GM21619 (cell line): ENCODE data around the gene NOXO1.

Experiments used
- ATAC-seq: cut with Tn5 transposase; IDR thresholded peaks from one replicate; pipeline ENCODE4 v1.9.1; 2021; ENCODE audit not compliant: unreplicated experiment

Gene NOXO1, protein sequence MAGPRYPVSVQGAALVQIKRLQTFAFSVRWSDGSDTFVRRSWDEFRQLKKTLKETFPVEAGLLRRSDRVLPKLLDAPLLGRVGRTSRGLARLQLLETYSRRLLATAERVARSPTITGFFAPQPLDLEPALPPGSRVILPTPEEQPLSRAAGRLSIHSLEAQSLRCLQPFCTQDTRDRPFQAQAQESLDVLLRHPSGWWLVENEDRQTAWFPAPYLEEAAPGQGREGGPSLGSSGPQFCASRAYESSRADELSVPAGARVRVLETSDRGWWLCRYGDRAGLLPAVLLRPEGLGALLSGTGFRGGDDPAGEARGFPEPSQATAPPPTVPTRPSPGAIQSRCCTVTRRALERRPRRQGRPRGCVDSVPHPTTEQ

DNA sequence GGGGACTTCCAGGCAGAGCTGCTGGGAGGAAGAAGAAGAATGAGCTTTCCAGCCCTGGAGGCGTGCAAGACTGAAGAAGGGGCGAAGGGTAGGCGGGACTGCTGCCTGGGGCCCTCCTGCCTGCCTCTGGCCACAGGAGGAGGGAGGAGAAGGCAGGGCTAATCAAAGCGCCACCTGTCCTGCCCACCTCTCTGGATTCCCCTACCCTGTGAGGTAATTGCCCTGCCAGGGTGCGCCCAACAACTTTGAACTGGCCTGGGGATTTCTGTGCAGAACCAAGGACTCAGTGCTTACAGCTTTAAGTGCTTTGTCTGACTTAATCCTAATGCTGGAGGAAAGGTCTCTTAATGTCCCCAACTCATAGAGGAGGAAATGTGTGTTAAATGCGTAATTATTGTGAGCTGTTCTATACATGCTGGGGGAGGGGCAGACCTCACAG is at the start of gene NOXO1:
Gene NOXO1, minus strand, starts transcription at position 72 of the 439 bp plus-strand sequence. CDS start 290 bp downstream, outside the sequence.
- no peak for ATAC-seq

DNA sequence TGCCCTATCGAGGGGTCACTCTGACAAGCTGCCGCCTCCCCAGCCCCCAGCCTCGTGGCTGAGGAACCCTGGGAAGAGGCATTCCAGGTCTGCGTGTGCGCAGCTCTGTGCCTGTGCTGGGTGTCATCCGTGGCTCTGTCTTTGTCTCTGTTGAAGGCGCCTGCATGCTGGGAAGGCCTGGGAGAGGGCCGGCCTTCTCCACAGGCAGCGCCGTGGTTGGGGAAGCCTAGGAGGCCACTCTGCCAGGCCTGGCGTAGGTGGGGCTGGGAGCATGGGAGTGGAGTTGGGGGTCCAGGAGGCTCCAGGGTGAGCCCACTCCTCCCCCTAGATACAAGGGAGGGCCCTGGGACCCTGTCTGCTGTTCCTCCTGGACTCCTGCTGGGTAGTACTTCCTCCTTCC is 48.8 kb upstream of the NOXO1 start:
- ATAC-seq = no peak

DNA sequence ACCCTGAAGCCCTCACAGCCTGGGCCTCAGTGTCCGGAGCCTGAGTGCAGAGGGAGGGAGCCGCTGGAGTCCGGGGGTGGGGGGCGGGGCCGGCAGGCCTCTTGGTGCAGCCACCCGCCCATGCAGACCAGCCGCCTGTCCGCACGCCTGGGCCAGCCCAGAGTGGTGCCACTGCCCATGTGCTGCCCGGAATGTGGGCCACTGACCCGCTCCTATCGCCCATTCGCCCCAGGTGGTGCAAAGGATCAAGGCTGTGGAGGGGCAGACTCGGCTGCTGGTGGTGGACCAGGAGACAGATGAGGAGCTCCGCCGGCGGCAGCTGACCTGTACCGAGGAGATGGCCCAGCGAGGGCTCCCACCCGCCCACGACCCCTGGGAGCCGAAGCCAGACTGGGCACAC is 48.1 kb upstream of the NOXO1 start:
- no peak for ATAC-seq

DNA sequence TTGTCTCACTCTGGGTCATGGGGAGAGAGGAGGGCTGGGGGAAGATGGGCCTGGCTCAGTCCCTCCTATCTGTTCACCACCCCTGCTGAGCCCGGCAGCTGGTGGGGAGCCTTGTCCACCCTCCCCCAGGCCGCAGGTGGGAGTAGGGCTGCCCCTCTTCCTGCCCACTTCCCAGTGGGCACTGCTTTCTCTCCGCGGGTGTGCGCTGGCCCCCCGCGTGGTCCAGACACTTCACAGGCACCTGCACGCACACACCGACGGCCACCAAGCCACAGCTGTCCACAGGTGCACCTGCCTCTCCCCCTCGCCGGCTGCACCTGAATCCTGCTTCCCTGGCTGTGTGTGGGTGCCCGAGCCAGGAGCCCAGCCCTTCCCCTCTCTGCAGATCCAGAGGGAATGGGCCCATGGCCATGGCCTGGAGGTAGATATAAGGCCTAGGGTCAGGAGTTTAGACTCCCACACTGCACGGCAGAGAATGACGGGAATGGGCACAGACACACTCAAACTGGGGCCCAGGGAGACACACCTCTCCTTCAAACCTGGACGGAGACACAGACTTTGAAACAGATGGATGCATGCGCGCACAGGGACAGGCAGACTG is 47.5 kb upstream of the NOXO1 start:
- no peak for ATAC-seq

DNA sequence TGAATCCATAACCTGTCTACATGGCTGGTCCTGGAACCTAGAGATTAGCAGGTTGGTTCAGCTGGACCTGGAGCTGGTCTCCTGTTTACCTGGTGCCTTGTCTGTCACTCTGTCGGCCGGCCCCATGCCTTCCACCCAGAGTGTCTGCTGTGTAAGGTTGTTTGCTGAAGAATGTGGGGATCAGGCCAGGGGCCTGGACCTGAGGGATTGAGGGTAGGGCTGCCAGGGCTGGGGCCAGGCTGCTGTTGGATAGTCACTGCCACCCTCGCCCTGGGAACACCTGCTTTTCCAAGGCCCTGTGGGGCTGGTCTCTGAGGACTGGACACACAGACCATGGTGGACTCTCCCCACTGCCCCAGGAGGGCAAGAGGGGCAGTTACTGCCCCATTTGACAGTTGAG is 46.9 kb upstream of the NOXO1 start:
- no peak for ATAC-seq

DNA sequence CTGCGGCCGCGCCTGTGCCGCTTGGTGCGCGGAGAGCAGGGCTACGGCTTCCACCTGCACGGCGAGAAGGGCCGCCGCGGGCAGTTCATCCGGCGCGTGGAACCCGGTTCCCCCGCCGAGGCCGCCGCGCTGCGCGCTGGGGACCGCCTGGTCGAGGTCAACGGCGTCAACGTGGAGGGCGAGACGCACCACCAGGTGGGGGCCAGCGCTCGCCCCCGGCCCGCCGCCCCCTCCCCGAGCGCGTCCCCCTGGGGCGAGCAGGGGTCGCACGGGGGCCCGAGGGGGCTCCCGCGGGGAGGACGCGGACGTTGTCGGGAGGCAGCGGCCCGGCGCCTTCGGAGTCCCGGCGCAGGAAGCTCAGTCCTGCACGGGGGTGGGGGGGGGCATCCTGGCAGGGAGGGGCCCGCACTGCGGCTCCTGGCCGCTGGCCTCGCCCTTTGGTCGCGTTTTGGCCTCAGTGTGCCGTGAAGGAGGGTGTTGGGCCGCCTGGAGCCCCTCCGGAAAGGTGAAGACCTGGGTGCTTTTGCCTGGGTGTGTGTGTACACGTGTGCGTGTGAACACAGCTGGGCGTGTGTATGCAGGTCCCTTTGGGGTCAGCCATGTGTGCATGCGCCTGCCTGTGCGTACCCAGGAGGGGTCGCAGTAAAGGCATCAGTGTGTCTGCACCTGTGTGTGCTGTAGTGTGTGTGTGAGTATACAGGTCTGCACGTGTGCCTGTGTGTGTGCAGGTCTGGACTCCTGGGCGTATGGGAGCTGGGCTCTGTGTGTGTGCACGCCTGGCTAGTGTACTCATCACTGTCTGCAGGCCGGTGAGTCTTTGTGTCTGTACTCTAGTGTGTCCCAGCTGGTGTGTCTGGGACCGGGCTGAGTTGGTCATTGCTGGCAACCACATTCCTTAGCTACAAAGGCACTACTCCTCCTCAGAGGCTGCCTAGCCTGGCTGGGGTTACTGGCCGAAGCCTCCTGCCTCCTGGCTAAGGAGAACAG is 46.0 kb upstream of the NOXO1 start:
- no peak for ATAC-seq

DNA sequence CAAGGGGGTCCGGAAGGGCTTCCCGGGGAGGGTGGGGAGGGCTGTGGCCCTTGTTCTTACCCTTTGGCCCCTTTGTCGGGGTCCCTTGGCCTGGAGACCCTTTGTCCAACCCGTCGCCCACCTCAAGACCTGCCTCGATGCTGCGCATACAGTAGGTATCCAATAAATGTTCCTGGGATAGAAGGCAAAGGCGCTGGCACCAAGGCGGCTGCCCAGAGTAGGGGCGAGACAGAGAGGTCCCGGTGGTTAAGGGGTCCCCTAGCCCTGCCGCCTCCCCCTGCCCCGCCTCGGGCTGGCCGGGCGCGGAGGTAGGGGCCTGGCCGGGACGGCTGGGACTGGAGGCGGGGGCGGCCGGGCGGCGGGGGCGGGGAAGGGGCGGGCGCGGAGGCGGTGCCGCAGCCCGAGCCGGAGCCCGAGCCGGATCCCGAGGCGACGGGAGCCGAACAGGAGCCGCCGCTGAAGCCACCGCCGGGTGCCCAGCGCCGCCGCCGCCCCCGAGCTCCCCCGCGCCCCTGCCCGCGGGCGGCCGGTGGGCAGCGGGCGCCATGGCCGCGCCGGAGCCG is 45.3 kb upstream of the NOXO1 start, which contains the start of gene NHERF2:
Gene NHERF2, plus strand, starts transcription at position 442 of the 563 bp plus-strand sequence. Its CDS starts 104 bp downstream, at position 546.
- no peak for ATAC-seq

DNA sequence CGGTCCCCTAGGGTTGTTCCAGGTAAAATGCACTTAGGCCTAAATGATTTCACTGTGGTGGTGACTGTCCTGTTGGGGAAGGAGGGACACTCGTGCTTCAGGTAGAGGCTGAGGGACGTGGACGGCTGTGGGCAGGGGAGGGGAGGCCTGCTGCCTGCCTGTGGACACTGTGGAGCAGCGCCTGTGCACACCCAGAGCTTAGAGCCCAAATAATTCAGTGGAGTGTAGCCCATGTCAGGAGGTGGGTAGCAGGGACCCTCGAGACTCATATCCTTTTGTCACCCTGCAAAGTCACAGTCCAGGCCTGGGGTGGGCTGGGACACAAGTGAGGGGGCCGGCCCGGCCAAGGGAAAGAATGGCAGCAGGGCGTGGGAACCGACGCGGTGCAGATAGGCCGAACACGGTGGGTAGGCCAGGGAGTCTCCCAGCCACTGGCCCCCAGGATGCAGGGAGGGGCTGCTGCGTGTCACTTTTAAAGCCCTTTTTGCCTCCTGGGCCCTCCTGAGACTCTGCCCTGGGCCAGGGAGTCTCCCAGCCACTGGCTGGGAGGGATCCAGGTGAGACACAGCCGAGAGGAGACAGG is 44.7 kb upstream of the NOXO1 start:
- no peak for ATAC-seq

DNA sequence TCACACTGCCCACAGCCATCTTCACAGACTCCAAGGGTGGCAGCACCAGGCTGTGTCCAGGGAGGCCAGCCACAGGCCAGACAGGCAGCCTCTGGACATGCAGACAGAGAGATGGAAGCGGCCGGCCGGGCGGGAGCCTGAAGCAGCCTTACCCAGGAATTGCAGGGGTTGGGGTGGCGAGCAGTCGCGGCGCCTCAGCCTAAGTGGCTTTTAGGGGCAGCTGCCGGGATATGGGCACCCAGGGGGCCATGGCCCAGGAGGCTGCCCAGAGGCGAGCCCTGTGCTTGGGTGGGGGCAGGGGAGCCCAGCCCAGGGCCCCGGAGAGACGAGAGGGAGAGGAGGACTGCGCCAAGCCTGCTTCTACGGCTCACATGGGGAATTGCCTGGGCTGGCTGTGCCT is 44.0 kb upstream of the NOXO1 start:
- no peak for ATAC-seq

DNA sequence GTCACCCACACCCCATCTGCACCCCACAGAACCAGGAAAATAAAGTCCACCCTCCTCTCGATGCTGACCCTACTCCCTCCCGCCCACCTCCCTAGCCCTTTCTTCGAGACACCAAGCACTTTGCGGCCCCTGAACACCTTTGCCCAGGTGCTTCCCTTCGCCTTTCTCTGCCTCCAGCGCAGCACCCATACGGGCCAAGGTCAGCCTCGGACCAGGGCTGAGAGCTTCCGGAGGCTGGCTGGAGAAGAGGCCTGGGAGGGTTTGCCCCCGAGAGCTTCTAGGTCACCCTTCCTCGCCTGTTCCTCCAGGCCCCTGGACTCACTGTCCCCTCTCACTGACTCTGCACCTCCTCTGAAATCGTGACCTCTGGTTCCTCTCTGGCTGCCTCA is 42.8 kb upstream of the NOXO1 start:
- ATAC-seq = no peak

DNA sequence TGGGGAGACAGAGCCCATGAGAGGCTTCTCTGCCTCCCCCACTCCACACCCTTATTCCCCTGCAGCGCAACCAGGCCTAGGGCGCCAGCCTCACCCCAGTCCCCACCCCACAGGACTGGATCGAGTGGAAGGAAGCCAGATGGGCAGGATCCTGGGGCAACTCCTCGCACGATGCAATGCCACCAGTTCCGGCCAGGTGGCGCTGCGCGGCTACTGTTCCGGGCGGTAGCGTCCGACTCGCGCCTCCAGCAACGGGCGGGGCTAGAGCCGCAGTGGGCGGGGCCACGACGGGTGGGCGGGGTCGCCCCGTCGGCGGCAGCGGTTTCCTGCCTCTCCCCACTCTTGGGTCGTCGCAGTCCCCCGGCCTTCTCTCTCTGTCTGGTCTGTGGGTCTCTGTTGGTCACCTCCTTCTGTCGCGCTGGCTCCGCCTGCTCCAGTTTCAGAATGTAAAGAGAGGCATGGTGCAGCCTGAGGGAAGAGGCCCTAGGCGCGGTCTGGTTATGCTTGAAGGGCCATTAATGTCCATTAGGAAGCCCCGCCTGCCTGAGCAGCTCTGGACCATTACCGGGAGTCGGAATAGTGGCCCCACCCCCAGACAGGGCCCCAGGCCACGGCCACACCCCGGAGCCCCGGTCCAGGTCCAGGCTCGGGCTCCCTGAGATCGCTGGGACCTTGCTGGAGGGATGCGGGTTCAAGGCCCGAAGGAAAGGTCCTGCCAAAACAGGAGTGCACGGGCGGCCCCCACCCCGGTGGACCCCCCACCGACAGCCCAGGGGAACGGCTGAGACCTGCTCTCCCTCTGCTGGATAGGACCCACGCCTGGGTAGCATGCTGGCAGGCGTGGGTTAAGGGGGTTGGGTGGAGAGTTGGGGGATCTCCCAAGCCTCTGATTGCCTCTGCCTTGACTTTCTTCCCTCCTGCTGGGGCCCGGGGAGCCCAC is 42.1 kb upstream of the NOXO1 start:
- ATAC-seq = peak; percentile 75

DNA sequence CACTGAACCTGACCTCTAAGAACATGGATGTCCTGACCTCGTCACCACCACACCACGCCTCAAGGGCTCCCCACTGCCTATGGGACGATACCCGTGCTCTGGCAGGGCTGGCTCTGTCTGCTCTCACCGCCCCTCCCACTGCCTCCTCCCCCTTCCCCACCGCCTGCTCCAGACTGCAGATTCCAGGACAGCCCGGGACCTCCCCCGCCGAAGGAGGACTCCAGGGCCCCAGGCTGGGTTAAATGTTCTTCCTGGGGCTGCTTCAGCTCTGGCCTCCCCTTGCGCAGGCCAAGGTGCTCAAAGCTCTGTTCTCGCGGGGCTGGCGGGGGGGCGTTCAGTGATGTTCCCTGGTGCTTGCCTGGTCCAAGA is 41.4 kb upstream of the NOXO1 start:
- ATAC-seq = no peak

DNA sequence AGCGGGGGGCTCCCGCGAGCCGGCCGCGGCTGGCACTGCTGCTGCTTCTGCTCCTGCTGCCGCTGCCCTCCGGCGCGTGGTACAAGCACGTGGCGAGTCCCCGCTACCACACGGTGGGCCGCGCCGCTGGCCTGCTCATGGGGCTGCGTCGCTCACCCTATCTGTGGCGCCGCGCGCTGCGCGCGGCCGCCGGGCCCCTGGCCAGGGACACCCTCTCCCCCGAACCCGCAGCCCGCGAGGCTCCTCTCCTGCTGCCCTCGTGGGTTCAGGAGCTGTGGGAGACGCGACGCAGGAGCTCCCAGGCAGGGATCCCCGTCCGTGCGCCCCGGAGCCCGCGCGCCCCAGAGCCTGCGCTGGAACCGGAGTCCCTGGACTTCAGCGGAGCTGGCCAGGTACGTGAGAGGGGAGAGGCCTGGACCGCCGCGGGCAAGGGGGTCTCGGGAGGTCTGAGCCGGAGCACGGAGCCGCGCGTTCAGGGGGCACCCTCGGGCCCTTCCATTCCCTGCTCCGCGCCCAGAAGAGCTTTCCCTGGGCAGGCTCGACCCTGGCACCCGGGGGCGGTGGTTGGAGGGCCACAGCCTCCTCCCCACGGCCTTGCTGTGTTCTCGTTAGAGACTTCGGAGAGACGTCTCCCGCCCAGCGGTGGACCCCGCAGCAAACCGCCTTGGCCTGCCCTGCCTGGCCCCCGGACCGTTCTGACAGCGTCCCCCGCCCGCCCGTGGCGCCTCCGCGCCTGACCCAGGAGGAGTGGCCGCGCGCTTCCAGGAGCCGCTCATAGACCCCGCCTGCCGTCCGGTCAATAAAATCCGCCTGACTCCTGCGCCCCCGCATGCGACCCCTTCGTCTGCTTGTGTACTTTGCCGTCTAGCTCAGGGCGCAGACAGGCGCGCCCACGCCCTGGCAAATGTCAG is 38.9 kb upstream of the NOXO1 start:
- ATAC-seq = no peak

DNA sequence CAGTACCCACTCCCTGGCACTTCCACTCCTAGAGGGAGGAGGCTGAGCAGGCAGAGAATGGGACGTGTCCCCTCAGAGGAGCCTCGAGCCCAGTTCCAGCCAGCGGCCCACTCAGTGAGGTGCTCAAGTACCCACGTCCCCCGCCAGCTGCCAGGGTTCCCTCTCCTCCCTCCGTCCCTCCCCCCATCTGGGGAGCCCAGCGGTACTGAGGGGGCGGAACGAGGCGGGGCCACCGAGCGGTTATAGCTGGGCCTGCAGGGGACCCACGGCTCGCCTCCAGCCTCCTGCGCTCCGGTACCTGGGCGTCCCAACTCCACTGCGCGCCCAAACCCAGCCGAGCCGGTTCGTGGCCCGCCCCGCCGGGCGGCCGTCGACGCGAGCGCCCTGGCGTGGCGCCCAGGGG is 38.2 kb upstream of the NOXO1 start, which contains the start of gene NPW:
Gene NPW, plus strand, starts transcription at position 268 of the 403 bp plus-strand sequence.
- no peak for ATAC-seq

DNA sequence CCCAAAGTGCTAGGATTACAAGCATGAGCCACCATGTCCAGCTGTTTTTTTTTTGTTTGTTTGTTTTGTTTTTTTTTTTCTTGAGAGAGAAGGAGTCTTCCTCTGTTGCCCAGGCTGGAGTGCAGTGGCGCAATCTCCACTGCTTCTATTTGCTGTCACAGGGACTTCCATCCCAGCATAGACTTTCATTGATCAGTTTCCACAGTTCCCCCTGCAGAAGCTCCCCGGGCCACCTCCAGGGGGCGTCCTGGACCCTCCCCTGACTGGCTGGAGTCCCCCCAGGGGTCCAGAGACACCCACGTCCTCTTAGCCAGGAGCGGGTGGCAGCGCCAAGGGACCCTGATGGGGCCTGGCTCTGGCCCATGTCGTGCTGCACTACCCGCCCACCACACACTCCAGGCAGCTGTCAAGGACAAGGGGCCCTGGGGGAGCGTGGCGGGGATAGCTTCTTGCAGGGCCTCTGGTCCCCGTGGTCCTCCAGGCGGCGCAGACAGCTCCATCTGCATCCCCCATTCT is 35.2 kb upstream of the NOXO1 start:
- no peak for ATAC-seq

DNA sequence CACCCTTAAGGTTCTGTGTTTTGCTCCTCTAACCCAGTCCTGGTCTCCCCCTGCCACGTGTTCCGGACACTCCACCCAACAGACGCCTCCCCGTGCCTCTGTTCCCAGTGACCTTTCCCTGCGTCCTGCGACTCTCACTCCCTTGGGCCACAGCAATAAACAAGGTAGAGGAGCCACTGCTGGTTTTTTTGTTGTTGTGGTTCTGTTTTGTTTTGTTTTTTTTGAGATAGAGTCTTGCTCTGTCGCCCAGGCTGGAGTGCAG is 34.6 kb upstream of the NOXO1 start:
- ATAC-seq = no peak

DNA sequence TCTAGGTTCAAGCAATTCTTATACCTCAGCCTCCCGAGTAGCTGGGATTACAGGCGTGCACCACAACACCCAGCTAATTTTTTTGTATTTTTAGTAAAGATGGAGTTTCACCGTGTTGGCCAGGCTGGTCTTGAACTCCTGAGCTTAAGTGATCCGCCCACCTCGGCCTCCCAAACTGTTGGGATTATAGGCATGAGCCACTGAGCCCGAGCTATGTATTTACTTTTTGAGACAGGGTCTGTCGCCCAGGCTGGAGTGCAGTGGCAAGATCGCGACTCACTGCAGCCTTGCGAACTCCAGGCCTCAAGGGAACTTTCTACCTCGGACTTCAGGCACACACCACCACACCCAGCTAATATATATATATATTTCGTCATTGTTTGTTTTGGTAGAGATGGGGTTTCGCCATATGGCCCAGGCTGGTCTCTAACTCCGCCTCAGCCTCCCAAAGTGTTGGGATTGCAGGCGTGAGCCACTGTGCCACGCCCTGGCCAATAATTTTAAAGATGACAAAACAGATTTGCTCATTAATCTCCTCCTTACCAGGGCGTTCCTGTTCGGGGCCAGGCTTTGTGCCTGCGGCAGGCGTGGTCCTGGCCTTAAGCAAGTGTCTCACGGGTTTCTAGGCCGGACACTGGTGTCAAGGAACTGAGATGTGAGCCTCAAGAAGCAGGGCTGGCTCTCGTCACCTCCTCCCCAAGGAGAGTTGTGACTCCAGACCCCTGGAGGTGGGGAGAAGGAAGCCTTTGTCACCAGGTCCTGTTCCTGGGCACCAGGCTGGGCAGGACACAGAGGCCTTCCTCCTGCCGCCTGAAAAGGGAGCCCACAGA is 34.1 kb upstream of the NOXO1 start:
- ATAC-seq = no peak

DNA sequence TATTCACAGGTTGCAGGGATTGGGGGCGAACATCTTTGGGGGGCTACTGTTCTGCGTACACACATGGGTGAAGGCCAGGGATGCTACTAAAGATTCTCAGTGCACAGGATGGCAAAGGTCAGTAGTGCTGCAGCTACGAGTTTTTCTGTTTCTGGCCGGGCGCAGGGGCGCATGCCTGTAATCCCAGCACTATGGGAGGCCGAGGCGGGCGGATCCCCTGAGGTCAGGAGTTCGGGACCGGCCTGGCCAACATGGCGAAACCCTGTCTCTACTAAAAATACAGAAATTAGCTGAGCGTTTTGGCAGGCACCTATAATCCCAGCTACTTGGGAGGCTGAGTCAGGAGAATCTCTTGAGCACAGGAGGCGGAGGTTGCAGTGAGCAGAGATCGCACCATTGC is 32.3 kb upstream of the NOXO1 start:
- no peak for ATAC-seq
